Activated CD8-positive, alpha-beta memory T cell treated with anti-CD3 and anti-CD28 coated beads for 36 hours (primary cell): ENCODE data around the gene NR2F2. TPM values are rescaled to one million over a fixed set of nuclear protein-coding genes. Genes with fewer than 3 reads are reported as not detected.

Source experiments
- CTCF ChIA-PET: fragments of 350-600 bp; sonication (Branson Sonifier 250); formaldehyde crosslinking; loops from one replicate; lab custom pipeline; 2021; ENCODE audit warnings: antibody characterized with exemption; lab: Charles Lee
- POLR2A ChIA-PET: fragments of 350-600 bp; sonication (Branson Sonifier 250); formaldehyde crosslinking; loops from one replicate; lab custom pipeline; 2021; ENCODE audit warnings: antibody characterized with exemption; lab: Charles Lee
- total RNA-seq, 2 experiments: library from RNA; stranded (reverse); gene quantifications; one replicate each; pipeline ENCODE4 v1.2.3, GENCODE V29; 2021

Gene NR2F2
- not detected for total RNA-seq

DNA sequence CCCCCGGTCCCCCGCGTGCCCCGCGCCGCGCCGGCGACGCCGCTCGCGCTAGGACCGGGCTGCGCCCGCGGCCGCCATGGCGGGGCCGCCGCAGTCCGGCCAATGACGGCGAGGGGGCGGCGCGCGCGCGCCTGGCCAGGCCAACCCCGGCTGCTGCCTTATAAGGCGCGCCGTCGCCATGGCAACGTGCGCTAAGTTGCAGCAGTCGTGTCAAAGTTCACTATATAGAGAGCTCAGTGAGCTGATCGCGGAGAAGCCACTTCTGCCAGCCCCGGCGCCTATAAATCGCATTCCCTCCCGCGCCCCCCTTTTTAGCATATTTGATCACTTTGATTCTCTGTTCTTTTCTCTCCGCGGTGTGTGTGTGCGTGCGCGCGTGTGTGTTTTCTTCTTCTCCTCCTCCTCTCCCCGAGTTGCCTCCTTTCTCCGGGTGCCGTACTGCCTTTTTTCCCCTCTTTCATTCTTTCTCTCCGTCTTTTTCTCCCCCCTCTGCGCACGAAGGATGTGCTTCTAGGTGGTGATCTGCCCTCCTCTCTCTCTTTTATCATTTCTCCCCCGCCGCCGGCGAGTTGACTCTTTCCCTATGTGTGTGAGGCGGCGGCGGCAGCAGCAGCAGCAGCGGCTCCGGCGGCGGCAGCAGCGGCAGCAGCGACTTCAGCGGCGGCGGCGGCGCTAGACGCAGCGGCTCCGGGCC, at the start of gene NR2F2:
Gene NR2F2 (plus strand): TSS at position 251 of the 694 bp plus-strand sequence. CDS start 1,406 bp downstream, outside the sequence.
- ChIA-PET CTCF (no interaction called here), POLR2A (no interaction called here)

DNA sequence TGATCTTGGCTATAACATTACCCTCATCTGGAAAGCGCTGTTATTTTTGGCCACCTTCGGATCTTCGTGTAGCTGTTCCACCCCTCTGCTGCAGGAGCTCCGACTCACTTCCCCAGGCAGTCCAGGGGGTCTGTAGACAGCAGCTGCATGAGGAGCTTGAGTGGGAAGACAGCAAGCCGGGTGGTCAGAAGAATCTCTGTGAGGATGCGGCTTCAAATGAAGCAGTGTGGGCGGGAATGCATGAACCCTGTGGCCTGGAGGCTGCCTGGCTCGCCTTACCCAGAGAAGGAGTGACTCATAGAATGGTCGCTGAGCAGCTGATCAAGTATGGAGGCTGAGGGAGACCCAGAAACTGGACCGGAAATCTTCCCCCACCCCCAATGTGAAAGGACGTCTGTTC, 45.2 kb upstream of the NR2F2 start:
- ChIA-PET CTCF (no interaction called here), POLR2A (no interaction called here)

GRCh38 chr15:96285729-96286254, 44.7 kb upstream of the NR2F2 start:
- ChIA-PET POLR2A (no interaction called here), CTCF (no interaction called here)

GRCh38 chr15:96290679-96291078, 39.8 kb upstream of the NR2F2 start:
- ChIA-PET CTCF (no interaction called here), POLR2A (no interaction called here)

- CTCF ChIA-PET, result no interaction called here
- POLR2A ChIA-PET, result no interaction called here
Measured at GRCh38 chr15:96292635-96293034, 37.9 kb upstream of the NR2F2 start.

GRCh38 chr15:96293441-96293840, 37.1 kb upstream of the NR2F2 start:
- ChIA-PET CTCF (no interaction called here), POLR2A (no interaction called here)

DNA sequence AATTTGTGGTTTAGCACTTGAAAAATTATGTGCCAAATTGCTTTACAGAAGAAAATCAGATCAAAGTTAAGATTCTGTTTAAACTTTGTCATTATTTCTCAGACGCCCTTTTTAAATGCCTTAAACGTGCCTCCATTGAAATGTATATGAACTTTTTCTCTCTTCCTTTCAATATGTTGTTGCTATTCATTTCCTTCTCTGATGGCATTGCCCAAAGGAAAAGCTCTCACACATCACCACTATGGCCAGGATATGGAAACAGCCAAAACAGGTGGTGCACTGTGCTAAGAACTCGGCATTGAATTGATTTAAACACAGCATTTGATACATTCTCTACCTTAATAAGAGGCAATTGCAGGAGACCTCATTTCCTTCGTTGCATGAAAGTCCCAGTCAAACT, 35.7 kb upstream of the NR2F2 start:
- ChIA-PET POLR2A (no interaction called here), CTCF (interaction anchor here (0.5 kb wide), 1 partner anchor 63 kb away, joined by 4 read pairs; no protein-coding TSS in a partner anchor)

- ChIA-PET POLR2A (no interaction called here), CTCF (no interaction called here)
Measured at GRCh38 chr15:96296264-96296663, 34.2 kb upstream of the NR2F2 start.

- ChIA-PET CTCF (no interaction called here), POLR2A (no interaction called here)
Measured at GRCh38 chr15:96297783-96298182, 32.7 kb upstream of the NR2F2 start.

DNA sequence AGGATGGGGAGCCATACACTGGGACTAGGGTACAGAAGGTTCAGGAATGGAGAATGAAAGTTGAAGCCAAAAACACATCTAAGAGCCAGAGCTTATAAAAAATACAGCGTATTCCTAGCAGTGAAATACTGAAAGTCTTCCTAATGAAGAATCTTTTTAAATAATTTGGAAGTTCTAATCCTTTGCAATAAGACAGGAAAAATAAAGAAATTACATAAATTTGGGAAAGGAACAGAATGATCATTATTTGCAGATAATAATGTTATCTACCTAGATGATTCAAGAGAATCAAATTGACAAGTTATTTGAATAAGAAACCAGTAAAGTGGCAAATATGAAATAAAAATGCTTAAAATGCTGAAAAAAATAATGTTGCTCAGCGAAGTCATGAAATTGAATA, 32.3 kb upstream of the NR2F2 start:
- POLR2A ChIA-PET, result no interaction called here
- CTCF ChIA-PET, result no interaction called here

GRCh38 chr15:96300836-96301235, 29.7 kb upstream of the NR2F2 start:
- ChIA-PET POLR2A (no interaction called here), CTCF (no interaction called here)

DNA sequence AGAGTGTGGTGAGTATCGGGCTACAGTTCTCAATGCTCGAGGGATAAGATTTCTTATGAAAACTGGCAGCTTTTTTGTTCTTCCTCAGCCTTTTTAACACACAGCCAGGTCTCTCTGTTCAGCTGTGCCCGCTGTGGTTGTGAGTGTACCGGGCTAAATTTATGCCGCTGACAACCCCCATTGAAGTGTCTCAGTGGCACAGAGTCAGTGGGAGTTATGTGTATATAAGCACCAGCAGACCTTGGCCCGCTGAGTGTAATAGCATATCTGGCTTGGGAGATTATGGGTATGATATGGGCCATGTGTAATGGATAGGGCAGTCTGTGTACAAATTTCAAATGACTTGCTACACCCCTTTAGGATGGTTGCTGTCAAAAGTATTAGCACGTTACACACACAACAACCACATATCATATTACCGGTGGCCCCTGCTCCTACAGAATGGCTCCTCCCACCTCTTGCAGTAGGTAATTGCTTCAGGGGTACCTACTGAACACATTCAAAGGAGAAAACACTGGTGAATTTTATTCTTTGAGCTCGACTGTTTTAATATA, 26.9 kb upstream of the NR2F2 start:
- CTCF ChIA-PET, result no interaction called here
- POLR2A ChIA-PET, result no interaction called here

DNA sequence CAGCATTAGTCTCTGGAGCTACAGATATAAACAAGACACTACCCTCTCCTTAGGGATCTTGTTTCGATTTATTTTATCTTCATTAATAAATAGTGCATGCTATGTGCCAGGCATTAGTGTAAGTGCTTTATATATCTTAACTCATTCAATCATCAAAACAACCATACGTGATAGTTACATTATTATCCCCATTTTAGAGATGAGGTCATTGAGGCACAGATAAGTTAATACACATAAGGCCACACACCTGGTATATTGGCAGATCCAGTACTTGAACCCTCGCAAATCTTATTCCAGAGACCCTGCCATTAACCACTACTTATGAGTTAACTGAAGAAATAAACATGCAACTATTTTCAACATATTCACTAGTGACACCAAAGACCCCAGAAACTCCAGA, 25.7 kb upstream of the NR2F2 start:
- CTCF ChIA-PET, result no interaction called here

GRCh38 chr15:96306321-96306720, 24.2 kb upstream of the NR2F2 start:
- CTCF ChIA-PET, result no interaction called here
- POLR2A ChIA-PET, result no interaction called here

More for the DNA sequence above, 25.7 kb upstream of the NR2F2 start:
- POLR2A ChIA-PET, result no interaction called here

DNA sequence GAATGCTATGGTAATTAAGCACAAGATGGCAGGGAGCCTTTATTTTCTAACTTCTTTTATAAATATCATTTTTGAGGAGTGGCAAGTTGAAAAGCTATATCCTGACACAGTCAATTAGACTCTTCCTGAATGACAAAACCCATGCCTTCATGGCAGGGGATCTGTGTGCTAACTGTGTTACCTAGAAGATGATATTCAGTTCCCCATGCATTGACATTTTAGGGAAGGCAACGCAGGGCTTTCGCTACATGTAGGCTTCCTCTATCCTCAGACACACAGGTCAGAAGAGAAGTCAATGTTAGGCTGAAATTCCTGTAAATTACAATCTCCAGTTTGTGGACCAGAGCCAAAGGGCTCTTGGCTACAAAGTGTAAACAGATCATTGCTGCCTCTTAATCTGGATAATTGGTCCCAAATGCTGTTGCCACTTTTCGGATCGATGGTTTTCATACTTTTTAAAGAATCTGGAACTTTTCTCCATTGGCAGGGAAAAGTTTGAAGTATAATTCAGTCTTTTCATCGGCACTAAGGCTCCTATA, 22.6 kb upstream of the NR2F2 start:
- CTCF ChIA-PET, result no interaction called here
- POLR2A ChIA-PET, result no interaction called here

DNA sequence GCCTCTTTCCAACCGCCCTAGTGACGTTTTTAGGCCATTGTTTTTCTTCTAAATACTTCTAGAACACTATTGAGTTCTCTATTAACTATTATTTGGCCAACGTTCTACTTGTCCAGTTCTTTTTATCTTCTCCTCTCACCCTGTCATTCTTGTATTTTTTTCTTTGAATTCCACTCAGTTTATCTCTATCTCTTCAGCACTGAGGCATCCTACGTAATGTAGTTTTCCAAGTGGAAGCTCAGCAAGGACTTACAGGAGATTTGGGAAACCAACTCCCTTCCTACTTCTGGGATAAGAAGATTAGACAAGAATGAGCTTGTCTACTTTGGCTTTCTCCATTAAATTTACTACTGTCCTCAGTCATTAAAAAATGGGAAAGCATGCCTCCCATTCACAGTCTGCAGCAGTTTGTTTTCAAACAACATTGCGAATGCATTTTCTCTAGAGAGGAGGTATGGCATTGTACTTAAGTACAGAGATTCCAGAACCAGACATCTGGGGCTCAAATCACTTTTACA, 21.3 kb upstream of the NR2F2 start:
- POLR2A ChIA-PET, result no interaction called here
- CTCF ChIA-PET, result no interaction called here

DNA sequence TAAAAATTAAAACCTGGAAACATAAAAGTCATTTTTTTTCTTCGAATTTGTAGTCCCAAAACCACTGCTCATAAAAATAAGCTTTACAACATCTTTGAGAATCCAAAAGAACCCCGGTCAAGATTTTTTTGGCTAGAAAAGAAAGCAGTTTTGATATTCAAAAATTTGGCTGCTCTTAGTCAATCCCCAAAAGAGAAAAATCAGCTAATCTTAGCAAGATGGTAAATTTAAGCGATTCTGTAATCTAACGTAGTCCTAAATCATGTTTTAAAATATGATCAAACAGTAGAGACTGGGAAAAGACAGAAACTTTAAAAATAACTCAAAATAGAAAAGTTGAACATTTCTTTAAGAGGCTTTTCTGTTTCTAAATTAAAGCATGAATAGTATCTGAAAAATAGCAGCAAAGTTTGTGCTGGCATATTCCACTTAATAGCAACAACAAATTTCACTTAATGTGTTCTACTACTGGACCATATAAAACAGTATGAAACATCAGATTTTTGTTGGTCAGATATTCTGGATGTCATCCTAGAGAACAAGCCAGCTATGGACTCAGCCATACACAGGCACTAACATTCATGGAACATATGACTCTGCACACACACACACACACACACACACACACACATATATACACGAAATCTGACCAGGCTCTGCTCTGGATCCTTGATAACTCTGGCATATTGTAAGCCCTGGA, 19.1 kb upstream of the NR2F2 start:
- ChIA-PET CTCF (no interaction called here), POLR2A (no interaction called here)

DNA sequence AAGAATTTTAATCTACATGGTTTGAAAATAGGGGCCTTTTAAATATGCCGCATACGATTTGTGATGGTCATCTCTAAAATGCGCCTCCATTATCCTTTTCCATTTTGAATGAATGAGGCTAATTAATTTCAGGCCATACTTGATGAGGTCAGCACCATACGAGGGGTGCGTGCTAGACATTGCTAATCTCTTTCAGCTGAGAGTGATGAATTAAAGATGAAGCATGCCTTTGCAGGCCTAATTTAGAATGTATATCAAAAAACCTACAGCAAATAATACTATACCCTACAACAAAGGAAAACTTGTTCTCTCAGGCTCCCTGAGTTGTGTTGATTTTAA, 18.6 kb upstream of the NR2F2 start:
- ChIA-PET CTCF (no interaction called here), POLR2A (no interaction called here)

DNA sequence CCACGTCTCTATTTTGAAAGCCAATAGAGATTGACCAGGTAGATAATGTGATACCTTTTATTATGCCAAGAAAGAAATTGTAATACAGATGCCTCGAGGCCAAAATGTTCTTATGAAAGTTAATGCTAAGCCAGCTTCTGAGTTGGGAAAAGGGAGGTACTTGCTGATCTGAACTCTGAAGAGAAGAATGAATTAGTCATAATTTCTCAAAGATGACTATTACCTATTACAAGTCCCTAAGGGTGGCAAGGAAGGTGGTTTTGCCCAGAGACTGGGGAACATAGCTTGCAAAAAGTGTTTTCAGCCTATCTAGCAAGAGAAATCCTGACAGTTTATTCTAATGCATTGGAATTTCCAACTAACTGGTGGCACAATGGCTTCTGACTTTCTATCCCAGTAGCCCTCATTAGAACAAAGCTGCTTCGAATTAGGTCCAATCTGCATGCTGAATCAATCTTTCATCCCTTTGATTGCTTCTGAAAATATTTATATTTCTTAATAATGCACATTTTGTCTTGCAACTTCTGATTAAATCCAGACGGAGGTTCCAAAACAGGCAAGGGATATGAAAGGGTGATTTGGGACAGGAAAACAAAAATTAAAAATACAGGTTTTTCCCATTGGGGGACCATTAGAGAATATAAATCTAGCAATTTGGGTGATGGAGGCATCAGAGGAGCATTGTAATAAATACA, 17.7 kb upstream of the NR2F2 start:
- CTCF ChIA-PET, result no interaction called here
- POLR2A ChIA-PET, result no interaction called here

GRCh38 chr15:96314518-96314917, 16.0 kb upstream of the NR2F2 start:
- CTCF ChIA-PET, result no interaction called here

More at GRCh38 chr15:96314518-96314917, 16.0 kb upstream of the NR2F2 start:
- POLR2A ChIA-PET, result no interaction called here
